KMS-11 (cell line): ENCODE results near the gene KCNK18.

Source experiments
- H2AFZ ChIP-seq: fragments of 200-600 bp; sonication (generic); 2 replicates; pipeline ENCODE4 v1.6.1; 2016; ENCODE audit warnings: antibody characterized with exemption, mixed run types, low read depth
- H3K27ac ChIP-seq: fragments of 200-600 bp; sonication (generic); 2 replicates; pipeline ENCODE4 v1.6.1; 2016; ENCODE audit warnings: mild to moderate bottlenecking, mixed run types
- H3K27me3 ChIP-seq: fragments of 200-600 bp; sonication (generic); 2 replicates; pipeline ENCODE4 v1.6.1; 2017; ENCODE audit warnings: mild to moderate bottlenecking, low read depth, mixed run types, moderate library complexity; ENCODE audit not compliant: insufficient read depth
- H3K36me3 ChIP-seq: fragments of 200-600 bp; sonication (generic); 2 replicates; pipeline ENCODE4 v1.6.1; 2017; ENCODE audit warnings: mild to moderate bottlenecking, mixed run types; ENCODE audit not compliant: insufficient read depth
- H3K4me1 ChIP-seq: fragments of 200-600 bp; sonication (generic); 2 replicates; pipeline ENCODE4 v1.6.1; 2016; ENCODE audit warnings: mild to moderate bottlenecking, low read depth, mixed run types; ENCODE audit not compliant: poor library complexity, severe bottlenecking
- H3K4me2 ChIP-seq: fragments of 200-600 bp; sonication (generic); 2 replicates; pipeline ENCODE4 v1.7.0; 2016; ENCODE audit warnings: mild to moderate bottlenecking, mixed run types
- H3K4me3 ChIP-seq: fragments of 200-600 bp; sonication (generic); IDR thresholded peaks from 2 replicates; pipeline ENCODE4 v1.6.1; 2017; ENCODE audit warnings: low read depth, low read length, mixed read lengths; ENCODE audit not compliant: insufficient read depth
- H3K79me2 ChIP-seq: fragments of 200-600 bp; sonication (generic); 2 replicates; pipeline ENCODE4 v1.6.1; 2016; ENCODE audit warnings: low read depth, mixed run types; ENCODE audit not compliant: insufficient read depth
- H3K9ac ChIP-seq: fragments of 200-600 bp; sonication (generic); 2 replicates; pipeline ENCODE4 v1.6.1; 2016; ENCODE audit warnings: mild to moderate bottlenecking, mixed run types
- H4K20me1 ChIP-seq: fragments of 200-600 bp; sonication (generic); 2 replicates; pipeline ENCODE4 v1.6.1; 2016; ENCODE audit warnings: mild to moderate bottlenecking, mixed run types; ENCODE audit not compliant: insufficient read depth
- CTCF ChIP-seq: fragments of 200-600 bp; sonication (generic); conservative IDR thresholded peaks from 2 replicates; pipeline ENCODE4 v1.6.1; 2017; ENCODE audit warnings: low read depth, mild to moderate bottlenecking, antibody characterized with exemption, low read length, moderate library complexity, mixed read lengths

KCNK18 gene

GRCh38 chr10:117254774-117255735 lies 57.8 kb downstream of the KCNK18 start:
- no peak overlapping the region for H3K4me2 ChIP-seq
- no peaks in the 10 kb centered on the region for H3K4me1 ChIP-seq
- no peak overlapping the region for H3K9ac ChIP-seq
- H3K36me3 ChIP-seq = no peaks in the 10 kb centered on the region
- no peaks in the 10 kb centered on the region for H3K27me3 ChIP-seq
- no peak overlapping the region for H3K27ac ChIP-seq
- H4K20me1 ChIP-seq = no peaks in the 10 kb centered on the region
- TF ChIP-seq CTCF = no peak
- H3K4me3 ChIP-seq = no peak overlapping the region
- no peaks in the 10 kb centered on the region for H3K79me2 ChIP-seq
- H2AFZ ChIP-seq = no peak overlapping the region

DNA sequence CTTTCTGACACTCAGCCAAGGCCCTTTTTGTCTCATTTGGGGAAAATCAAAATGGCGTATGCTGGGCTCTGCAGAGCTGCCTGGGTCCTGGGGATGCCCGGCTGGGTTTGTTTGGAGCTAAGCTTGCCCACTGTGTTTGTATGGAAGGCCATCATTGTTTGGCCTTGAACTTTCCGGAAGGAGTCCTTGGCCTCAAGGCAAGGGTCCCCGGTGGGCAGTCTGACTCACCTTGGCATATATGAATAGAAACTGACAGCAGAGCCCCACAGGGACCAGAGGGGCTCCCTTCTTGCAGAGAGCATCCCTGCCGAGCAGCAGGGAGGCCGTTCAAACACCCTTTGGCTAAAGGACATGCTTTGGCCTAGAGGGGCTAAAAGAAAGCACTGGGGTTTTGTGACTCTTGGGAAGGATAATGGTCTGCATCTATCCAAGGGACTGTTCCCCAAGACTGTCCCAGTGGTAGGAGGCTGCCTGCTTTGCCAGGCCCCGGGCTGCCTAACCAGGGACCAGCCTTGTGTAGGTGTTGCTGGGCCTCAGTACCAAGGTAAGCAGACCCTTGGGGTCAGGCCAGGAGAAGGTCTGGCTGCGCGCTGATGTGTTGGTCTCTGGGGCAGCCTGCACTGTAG lies 58.7 kb downstream of the KCNK18 start:
- H3K79me2 ChIP-seq = no peaks in the 10 kb centered on the region
- H3K27me3 ChIP-seq = no peaks in the 10 kb centered on the region
- H2AFZ ChIP-seq = no peak overlapping the region
- no peaks in the 10 kb centered on the region for H4K20me1 ChIP-seq
- H3K9ac ChIP-seq = no peak overlapping the region
- H3K36me3 ChIP-seq = no peaks in the 10 kb centered on the region
- no peak overlapping the region for H3K27ac ChIP-seq
- no peak overlapping the region for H3K4me3 ChIP-seq
- no peaks in the 10 kb centered on the region for H3K4me1 ChIP-seq
- TF ChIP-seq CTCF = no peak
- no peak overlapping the region for H3K4me2 ChIP-seq

GRCh38 chr10:117256910-117257309 lies 59.6 kb downstream of the KCNK18 start:
- Histone ChIP-seq H3K27ac (no peak overlapping the region), H2AFZ (no peak overlapping the region), H4K20me1 (no peaks in the 10 kb centered on the region), H3K4me2 (no peak overlapping the region), H3K4me1 (no peaks in the 10 kb centered on the region), H3K4me3 (no peak overlapping the region), H3K79me2 (no peaks in the 10 kb centered on the region), H3K9ac (no peak overlapping the region), H3K27me3 (no peaks in the 10 kb centered on the region), H3K36me3 (no peaks in the 10 kb centered on the region)
- no peak for TF ChIP-seq CTCF

DNA sequence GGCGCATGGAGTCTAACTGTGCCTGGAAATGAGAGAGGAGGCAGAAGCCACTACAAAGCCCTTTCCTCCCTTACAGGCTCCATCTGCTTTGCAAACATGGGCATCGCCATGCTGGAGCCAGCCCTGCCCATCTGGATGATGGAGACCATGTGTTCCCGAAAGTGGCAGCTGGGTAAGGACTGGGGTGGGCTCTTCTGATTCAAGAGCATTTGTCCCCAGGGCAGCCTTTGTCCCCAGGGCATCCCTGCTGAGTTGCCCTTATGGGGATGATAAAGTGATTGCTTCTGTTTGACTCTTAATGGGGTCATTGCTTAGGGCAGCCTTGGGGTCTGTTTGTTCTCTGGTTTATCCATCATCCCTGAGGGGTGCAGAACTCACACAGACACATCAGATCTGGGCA lies 60.4 kb downstream of the KCNK18 start:
- no peak overlapping the region for H2AFZ ChIP-seq
- H4K20me1 ChIP-seq = no peaks in the 10 kb centered on the region
- H3K79me2 ChIP-seq = no peaks in the 10 kb centered on the region
- no peaks in the 10 kb centered on the region for H3K4me1 ChIP-seq
- H3K9ac ChIP-seq = no peak overlapping the region
- no peaks in the 10 kb centered on the region for H3K27me3 ChIP-seq
- no peak overlapping the region for H3K4me3 ChIP-seq
- no peak for TF ChIP-seq CTCF
- no peaks in the 10 kb centered on the region for H3K36me3 ChIP-seq
- H3K27ac ChIP-seq = no peak overlapping the region
- no peak overlapping the region for H3K4me2 ChIP-seq
